Lower leg skin (tissue), 3 donors: ENCODE results near the gene CLN6.

Source experiments
- CTCF ChIP-seq, 3 donors: fragments of 450-650 bp; IDR thresholded peaks; one replicate each; pipeline ENCODE4 v1.5.1; 2016; ENCODE audit warnings: antibody characterized with exemption in 3 of 3, mild to moderate bottlenecking in 3 of 3, moderate library complexity in 2 of 3
- POLR2A ChIP-seq, 2 donors: fragments of 450-650 bp; IDR thresholded peaks; one replicate each; pipeline ENCODE4 v1.6.1; 2016 to 2017; ENCODE audit warnings: antibody characterized with exemption in 2 of 2, mild to moderate bottlenecking in 1 of 2, moderate library complexity in 1 of 2

DNA sequence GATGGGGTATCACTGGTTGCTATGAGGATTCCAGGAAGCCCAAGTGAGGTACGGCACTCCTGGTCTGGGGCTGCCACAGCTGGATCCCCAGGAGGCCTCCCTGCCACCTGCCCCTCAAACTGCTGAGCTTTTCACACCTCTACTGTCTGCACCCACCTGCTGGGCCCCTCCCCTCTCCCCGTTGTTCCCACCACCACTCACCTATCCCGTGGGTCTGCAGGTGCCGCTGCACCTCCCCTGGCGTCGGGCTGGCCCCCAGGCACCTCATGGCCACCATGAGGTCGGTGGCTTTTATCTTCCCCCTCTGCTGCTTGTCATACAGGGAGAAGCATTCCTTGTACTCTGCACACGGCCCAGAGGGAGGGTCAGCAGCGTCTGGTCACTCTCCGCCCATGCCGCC, 30.2 kb downstream of the CLN6 start:
- TF ChIP-seq CTCF (IDR thresholded peaks at IDR 0.05) (no peak), POLR2A (IDR thresholded peaks at IDR 0.05) (no peak)
